ENCODE data around the gene ABTB1.
"Not testable (repeated sequence)": the region's sequence is repeated elsewhere in the genome, so short reads cannot be mapped to it uniquely, and the experiment has no call there.

The ABTB1 gene

GRCh38 chr3:127698286-127698685, 25.5 kb downstream of the ABTB1 start:
- H3K4me3 ChIP-seq (ENCODE audit: low read depth, low read length), result no peak overlapping the region
- no peak for DNase-seq (ENCODE audit: low read depth)

DNA sequence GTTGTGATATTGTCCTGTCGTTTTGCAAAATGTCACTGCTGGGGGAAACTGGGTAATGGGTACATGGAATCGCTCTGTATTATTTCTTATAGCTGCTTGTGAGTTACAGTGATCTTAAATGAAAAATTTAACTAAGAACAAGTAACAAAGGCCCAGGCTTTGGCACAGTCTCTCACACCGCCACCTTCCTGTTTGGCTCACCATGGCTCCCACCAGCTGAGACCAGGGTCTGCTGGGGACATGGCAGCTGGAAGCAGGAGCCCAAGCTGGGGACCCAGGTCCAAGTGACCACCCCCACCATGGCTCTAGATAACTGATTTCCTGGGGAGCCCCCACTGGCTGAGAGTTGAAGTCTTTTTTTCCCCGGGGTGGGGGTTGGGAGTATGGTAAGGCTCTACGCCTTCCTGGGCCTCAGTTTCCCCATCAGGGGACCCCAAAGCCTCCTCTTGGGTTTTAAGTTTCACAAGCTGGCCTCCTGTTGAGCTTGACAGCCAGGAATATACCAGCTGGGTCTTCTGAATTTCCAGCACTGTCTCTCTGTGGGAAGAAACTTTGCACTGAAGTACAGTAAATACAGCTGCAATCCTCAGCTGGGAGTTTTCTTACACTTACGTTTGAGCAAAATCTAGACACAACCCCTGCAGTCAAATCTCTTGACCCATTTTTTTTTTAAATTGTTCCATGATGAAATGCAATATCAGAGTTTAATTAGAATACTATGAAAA, 26.1 kb downstream of the ABTB1 start:
- no peak overlapping the region for H3K4me3 ChIP-seq (ENCODE audit: low read depth, low read length)
- no peak for DNase-seq (ENCODE audit: low read depth)

- no peak overlapping the region for H3K4me3 ChIP-seq (ENCODE audit: low read depth, low read length)
- DNase-seq (ENCODE audit: low read depth), result no peak
These were observed 26.9 kb downstream of the ABTB1 start for GRCh38 chr3:127699416-127700300.

DNA sequence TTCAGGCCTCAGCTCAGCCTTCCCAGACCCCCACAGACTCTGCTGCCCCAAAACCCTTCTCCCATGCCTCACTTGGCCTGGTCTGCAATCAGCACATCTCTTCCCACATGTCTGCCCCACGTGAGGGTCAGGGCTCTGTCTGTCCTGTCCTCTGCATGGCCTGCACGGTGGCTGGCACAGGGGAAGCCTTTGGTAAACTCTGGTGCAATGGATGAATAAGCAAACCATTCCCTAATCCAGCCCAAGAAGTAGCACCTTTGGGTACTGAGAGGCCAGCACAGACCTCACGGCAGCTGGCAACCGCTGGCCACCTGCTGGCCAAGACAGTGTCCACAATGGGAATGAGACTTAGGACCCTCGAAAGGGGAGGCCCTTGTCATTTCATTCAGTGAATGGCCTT, 27.7 kb downstream of the ABTB1 start:
- H3K4me3 ChIP-seq (ENCODE audit: low read depth, low read length), result no peak overlapping the region
- no peak for DNase-seq (ENCODE audit: low read depth)

DNA sequence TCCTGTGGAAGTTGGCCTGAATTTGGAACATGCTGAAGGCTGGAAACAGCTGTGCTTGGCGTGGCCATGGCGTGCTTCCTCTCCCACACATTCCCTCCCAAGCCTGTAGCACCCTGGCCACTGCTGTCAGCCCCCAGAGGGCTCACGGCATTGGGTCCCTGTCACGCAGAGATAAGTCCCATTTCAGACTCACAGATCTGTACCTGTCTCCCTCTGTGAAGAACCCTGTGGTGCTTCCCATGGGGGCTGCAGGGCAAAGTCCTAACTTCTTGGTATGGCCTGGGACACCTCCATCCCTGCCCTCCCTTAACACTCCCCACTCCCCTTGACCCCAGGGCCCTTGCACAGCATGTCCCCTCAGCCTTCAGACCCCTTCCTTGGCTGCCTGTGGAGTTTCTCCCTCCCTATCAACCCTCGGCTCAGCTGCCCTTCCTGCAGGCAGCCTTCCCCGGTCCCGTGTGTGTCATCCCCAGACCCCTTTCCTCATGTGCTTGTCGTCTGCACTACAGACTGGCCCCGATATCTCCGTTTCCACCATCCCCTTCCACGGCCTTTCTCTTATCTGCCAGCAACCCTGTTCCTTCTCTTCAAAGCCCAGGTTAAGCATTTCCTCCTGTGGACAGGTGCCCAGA, 28.6 kb downstream of the ABTB1 start:
- no peak for DNase-seq (ENCODE audit: low read depth)

GRCh38 chr3:127702151-127702578, 29.4 kb downstream of the ABTB1 start:
- no peak for DNase-seq (ENCODE audit: low read depth)
- H3K4me3 ChIP-seq (ENCODE audit: low read depth, low read length), result no peak overlapping the region

More for the DNA sequence above, 28.6 kb downstream of the ABTB1 start:
- H3K4me3 ChIP-seq (ENCODE audit: low read depth, low read length), result no peak overlapping the region

- DNase-seq (ENCODE audit: low read depth); H3K4me3 ChIP-seq (ENCODE audit: low read depth, low read length): not testable (repeated sequence)
These were observed 32.1 kb downstream of the ABTB1 start for GRCh38 chr3:127704840-127705239.

GRCh38 chr3:127706312-127706711, 33.6 kb downstream of the ABTB1 start:
- DNase-seq (ENCODE audit: low read depth), result no peak
- H3K4me3 ChIP-seq (ENCODE audit: low read depth, low read length), result no peak overlapping the region

GRCh38 chr3:127706785-127707351, 34.1 kb downstream of the ABTB1 start:
- H3K4me3 ChIP-seq (ENCODE audit: low read depth, low read length), result no peak overlapping the region
- DNase-seq (ENCODE audit: low read depth), result no peak

GRCh38 chr3:127707851-127708411, 35.2 kb downstream of the ABTB1 start:
- no peak for DNase-seq (ENCODE audit: low read depth)
- no peak overlapping the region for H3K4me3 ChIP-seq (ENCODE audit: low read depth, low read length)

DNA sequence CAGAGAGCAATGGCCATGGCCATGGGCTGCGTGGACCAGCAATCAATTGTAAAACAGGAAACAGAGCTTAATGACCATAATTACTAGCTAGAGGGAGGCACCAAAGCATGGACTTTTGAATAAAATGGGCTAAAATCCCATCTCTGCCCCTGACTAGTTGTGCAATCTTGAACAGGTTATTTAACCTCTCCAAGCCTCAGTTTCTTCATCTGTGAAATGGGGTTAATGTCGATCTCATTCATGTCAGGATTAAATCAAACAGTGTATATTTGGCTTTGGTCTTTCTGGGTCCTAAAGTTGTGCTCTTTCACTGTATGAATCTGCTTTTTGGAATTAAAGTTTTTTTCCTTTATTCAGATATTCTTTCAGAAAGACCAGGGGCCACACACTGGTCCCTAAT, 36.1 kb downstream of the ABTB1 start:
- DNase-seq (ENCODE audit: low read depth), result no peak
- H3K4me3 ChIP-seq (ENCODE audit: low read depth, low read length), result no peak overlapping the region

GRCh38 chr3:127709320-127710060, 36.7 kb downstream of the ABTB1 start:
- no peak for DNase-seq (ENCODE audit: low read depth)
- H3K4me3 ChIP-seq (ENCODE audit: low read depth, low read length), result no peak overlapping the region

- H3K4me3 ChIP-seq (ENCODE audit: low read depth, low read length), result no peak overlapping the region
- no peak for DNase-seq (ENCODE audit: low read depth)
These were observed 37.6 kb downstream of the ABTB1 start for GRCh38 chr3:127710155-127710941.

- no peak overlapping the region for H3K4me3 ChIP-seq (ENCODE audit: low read depth, low read length)
- no peak for DNase-seq (ENCODE audit: low read depth)
These were observed 38.4 kb downstream of the ABTB1 start for GRCh38 chr3:127711021-127711695.

DNA sequence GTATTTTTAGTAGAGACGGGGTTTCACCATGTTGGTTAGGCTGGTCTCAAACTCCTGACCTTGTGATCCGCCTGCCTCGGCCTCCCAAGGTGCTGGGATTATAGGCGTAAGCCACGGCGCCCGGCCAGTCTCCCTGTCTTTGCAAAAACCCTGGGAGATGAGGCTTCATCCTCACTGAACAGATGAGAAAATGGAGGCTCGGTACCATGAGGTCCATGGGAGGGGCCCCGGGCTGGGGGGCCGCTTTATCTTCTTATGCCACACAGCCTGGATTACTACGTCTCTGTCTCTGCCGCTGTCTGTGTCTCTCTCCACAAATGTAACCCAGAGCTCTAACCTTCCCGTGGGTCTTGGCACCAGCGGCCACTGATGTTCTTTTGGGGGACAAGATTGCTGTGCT, 39.1 kb downstream of the ABTB1 start:
- DNase-seq (ENCODE audit: low read depth), result no peak
- no peak overlapping the region for H3K4me3 ChIP-seq (ENCODE audit: low read depth, low read length)

- DNase-seq (ENCODE audit: low read depth), result no peak
- no peak overlapping the region for H3K4me3 ChIP-seq (ENCODE audit: low read depth, low read length)
These were observed 39.7 kb downstream of the ABTB1 start for GRCh38 chr3:127712461-127712860.

DNA sequence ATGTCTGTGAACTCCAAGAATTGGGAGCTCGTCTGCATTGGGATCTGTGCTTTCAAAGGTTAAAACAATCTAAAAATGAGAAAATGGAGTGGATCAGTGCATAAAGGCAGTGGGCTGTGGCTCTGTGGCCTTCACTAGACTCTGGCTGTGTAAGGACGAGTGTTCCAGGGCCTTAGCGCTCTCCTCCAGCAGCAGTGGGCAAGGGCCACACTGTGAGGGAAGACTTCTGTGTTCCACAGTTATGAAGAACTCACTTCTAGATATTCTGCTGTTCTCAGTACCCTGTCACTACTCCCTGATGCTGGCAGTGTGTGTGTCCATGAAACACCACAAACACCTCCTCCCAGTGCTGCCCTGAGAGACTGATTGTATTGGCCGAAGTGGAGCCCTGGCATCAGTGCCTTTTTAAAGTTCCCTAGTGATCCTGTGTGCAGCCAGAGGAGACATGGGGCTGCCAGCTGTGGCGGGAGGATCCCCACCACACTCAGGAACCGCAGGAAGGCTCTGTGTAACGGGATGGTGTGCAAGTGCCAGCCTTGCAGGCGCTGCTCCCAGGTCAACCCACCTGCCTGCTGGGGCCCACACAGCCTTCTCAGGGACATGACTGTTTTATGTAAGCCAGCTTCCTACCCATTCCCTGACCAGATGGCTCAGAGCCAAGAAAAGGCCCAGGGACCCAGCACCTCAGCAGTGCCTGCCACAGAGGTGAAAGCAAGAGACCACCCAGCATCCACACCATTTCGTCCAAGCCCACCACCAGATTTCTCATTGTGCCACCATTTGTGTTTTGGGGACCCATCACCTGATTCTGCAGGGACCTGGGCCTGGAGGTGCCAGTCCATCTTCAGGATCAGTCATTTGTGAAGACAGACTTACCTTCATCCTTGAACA, 40.4 kb downstream of the ABTB1 start:
- DNase-seq (ENCODE audit: low read depth), result no peak
- H3K4me3 ChIP-seq (ENCODE audit: low read depth, low read length), result no peak overlapping the region
